Osteocyte (in vitro differentiated cells): Measurements from ENCODE around the gene COL2A1. TPM values are rescaled to one million over a fixed set of nuclear protein-coding genes. Genes with fewer than 3 reads are reported as not detected.
A peak's percentile ranks its signal among the peaks of the same experiment; 100 is the strongest.

Experiments used
- DNase-seq: peaks from one replicate; pipeline ENCODE4 v3.0.0; 2021; ENCODE audit warnings: mixed read lengths; ENCODE audit not compliant: unreplicated experiment; ENCODE audit errors: extremely low spot score
- H3K27ac Mint-ChIP-seq: one replicate; pipeline ENCODE4 v1.8.0; 2021; ENCODE audit warnings: mild to moderate bottlenecking, mixed read lengths; ENCODE audit not compliant: unreplicated experiment
- H3K27me3 Mint-ChIP-seq: one replicate; pipeline ENCODE4 v1.8.0; 2021; ENCODE audit warnings: mixed read lengths; ENCODE audit not compliant: unreplicated experiment
- H3K36me3 Mint-ChIP-seq: one replicate; pipeline ENCODE4 v1.8.0; 2021; ENCODE audit warnings: mixed read lengths; ENCODE audit not compliant: unreplicated experiment
- H3K4me1 Mint-ChIP-seq: one replicate; pipeline ENCODE4 v1.8.0; 2021; ENCODE audit warnings: mixed read lengths; ENCODE audit not compliant: unreplicated experiment
- H3K4me3 Mint-ChIP-seq: one replicate; pipeline ENCODE4 v1.8.0; 2021; ENCODE audit warnings: mild to moderate bottlenecking, moderate library complexity, mixed read lengths; ENCODE audit not compliant: unreplicated experiment
- H3K9me3 Mint-ChIP-seq: one replicate; pipeline ENCODE4 v1.8.0; 2021; ENCODE audit warnings: mixed read lengths; ENCODE audit not compliant: unreplicated experiment
- long read RNA-seq: library from polyadenylated mRNA; unstranded; transcript quantifications from one replicate; pipeline ENCODE4 v2.0.0, GENCODE V29; 2021
- total RNA-seq: library from RNA; stranded (reverse); gene quantifications from 2 replicates; pipeline ENCODE4 v1.2.1, GENCODE V29; 2021
- TF ChIP-seq, protein P1 (sequence below): fragments of 200-600 bp; sonication (generic); IDR thresholded peaks from 2 replicates; pipeline ENCODE4 v1.5.0; 2021; ENCODE audit warnings: antibody characterized with exemption, mild to moderate bottlenecking, moderate library complexity

COL2A1 gene
- total RNA-seq: 0.70 and 2.0 TPM in 2 replicates
- long read RNA-seq: 0 reads

DNA sequence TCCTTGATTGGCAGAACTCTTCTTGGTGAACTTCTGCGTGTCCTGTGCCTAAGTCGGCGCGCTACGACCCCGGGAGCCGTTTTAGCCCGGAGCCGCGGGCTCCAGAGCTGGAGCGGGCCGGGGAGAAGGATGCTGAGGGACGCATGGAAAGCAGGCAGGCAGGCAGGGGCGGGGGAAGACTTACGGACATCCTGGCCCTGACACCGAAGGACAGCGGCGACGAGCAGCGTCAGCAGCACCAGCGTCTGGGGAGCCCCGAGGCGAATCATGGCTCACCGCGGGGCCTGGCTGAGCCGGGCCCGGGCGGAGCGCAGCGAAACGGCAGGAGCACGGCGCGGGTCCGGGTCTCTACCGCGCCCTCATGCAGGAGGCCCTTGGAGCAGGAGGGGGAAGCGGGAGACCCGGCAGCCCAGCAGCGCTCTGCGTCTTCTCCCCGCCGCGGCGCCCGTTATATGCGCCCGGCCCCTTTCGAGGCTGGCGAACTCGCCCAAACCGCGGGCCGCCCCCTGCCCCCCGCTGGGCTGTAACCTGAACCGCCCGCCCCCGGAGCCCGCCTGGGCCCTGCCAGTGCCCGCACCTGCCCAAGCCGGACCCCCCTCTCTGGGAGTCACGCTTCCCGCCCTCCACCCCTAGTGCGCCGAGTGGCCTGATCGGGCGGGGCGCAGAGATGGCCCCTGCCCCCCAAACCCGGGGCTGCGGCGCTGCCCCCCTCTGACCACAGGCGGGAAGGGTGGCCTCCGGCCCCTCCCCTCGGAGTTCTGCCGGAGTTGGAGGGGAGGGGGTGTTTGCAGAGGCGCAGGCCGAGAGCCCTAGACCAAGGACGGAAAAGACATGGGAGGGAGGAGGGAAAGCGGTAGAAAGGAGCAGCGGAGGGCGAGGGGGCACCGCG, at the start of gene COL2A1:
COL2A1 (minus strand) TSS at position 424 of the 889 bp plus-strand sequence; CDS start at position 269, 155 bp downstream.
- Mint-ChIP-seq H3K4me3 (peak within 1 kb of the TSS; percentile 88), H3K4me1 (peaks cover 37% of the 10 kb centered on the region), H3K9me3 (no peaks in the 10 kb centered on the region), H3K36me3 (peaks cover 1% of the 10 kb centered on the region), H3K27me3 (peaks cover 78% of the 10 kb centered on the region), H3K27ac (no peak within 1 kb of the TSS)
- TF ChIP-seq, protein P1, sequence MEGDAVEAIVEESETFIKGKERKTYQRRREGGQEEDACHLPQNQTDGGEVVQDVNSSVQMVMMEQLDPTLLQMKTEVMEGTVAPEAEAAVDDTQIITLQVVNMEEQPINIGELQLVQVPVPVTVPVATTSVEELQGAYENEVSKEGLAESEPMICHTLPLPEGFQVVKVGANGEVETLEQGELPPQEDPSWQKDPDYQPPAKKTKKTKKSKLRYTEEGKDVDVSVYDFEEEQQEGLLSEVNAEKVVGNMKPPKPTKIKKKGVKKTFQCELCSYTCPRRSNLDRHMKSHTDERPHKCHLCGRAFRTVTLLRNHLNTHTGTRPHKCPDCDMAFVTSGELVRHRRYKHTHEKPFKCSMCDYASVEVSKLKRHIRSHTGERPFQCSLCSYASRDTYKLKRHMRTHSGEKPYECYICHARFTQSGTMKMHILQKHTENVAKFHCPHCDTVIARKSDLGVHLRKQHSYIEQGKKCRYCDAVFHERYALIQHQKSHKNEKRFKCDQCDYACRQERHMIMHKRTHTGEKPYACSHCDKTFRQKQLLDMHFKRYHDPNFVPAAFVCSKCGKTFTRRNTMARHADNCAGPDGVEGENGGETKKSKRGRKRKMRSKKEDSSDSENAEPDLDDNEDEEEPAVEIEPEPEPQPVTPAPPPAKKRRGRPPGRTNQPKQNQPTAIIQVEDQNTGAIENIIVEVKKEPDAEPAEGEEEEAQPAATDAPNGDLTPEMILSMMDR: no peak
- no peak for DNase-seq

DNA sequence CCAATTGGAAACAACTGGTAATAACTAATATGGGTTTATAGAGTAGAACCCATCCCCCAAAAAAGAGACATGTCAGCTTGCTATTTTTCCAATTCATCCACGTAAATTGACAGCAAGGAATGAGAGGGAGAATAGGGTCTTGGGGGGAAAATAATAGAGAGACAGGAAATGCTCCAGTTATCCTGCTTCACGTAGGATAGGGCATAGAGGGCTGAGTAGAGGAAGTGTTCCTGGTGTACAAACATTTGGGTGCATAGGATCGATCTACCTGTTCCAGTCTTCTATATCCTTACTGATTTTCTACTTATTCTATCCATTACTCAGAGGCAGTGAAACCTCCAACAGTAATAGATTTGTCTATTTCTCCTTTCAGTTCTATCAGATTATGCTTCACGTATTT, 49.6 kb upstream of the COL2A1 start:
- H3K27me3 Mint-ChIP-seq: no peaks in the 10 kb centered on the region
- H3K4me1 Mint-ChIP-seq: no peaks in the 10 kb centered on the region
- no peak for DNase-seq
- no peak overlapping the region for H3K4me3 Mint-ChIP-seq
- H3K27ac Mint-ChIP-seq: no peak overlapping the region
- TF ChIP-seq, protein P1: no peak
- peaks cover 7% of the 10 kb centered on the region for H3K9me3 Mint-ChIP-seq
- H3K36me3 Mint-ChIP-seq: peaks cover 17% of the 10 kb centered on the region

GRCh38 chr12:48053122-48053521, 48.8 kb upstream of the COL2A1 start:
- DNase-seq: no peak
- H3K27ac Mint-ChIP-seq: no peak overlapping the region
- H3K27me3 Mint-ChIP-seq: no peaks in the 10 kb centered on the region

GRCh38 chr12:48051681-48052080, 47.4 kb upstream of the COL2A1 start:
- no peak overlapping the region for H3K4me3 Mint-ChIP-seq
- H3K4me1 Mint-ChIP-seq: no peaks in the 10 kb centered on the region
- H3K9me3 Mint-ChIP-seq: no peaks in the 10 kb centered on the region
- no peak overlapping the region for H3K27ac Mint-ChIP-seq
- H3K36me3 Mint-ChIP-seq: peaks cover 26% of the 10 kb centered on the region
- TF ChIP-seq, protein P1: no peak
- DNase-seq: no peak
- H3K27me3 Mint-ChIP-seq: no peaks in the 10 kb centered on the region

More at GRCh38 chr12:48053122-48053521, 48.8 kb upstream of the COL2A1 start:
- peaks cover 15% of the 10 kb centered on the region for H3K36me3 Mint-ChIP-seq
- no peaks in the 10 kb centered on the region for H3K4me1 Mint-ChIP-seq
- H3K9me3 Mint-ChIP-seq: no peaks in the 10 kb centered on the region
- TF ChIP-seq, protein P1: no peak
- H3K4me3 Mint-ChIP-seq: no peak overlapping the region

DNA sequence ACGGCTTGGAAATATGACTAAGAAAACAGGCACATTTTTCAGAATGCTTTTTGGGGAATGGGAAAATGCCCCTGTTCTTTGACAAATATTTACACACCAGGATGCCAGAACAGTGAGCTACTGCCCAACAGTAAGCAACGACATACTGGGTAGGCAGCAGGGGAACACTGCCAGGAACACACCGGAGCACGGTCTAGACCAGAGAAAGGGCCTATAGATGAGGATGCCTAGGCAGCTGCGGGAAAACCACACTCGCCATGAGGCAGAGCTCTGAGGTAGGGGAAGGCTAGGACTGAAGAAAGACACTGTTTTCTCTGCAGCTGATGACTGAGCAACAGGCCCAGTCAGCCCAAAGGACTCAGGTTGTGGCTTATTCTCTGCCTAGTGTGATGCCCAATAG, 45.9 kb upstream of the COL2A1 start:
- Mint-ChIP-seq H3K4me3 (no peak overlapping the region), H3K27ac (no peak overlapping the region), H3K27me3 (no peaks in the 10 kb centered on the region), H3K36me3 (peaks cover 36% of the 10 kb centered on the region), H3K4me1 (no peaks in the 10 kb centered on the region), H3K9me3 (no peaks in the 10 kb centered on the region)
- TF ChIP-seq, protein P1: no peak
- no peak for DNase-seq
